ENCODE results near the gene CEP19. TPM values are rescaled to one million over a fixed set of nuclear protein-coding genes. Genes with fewer than 3 reads are reported as not detected.

CEP19 gene
- total RNA-seq, 4 donors from 2014 or later, result 0.62 to 4.1 (median 1.4) TPM

GRCh38 chr3:196691386-196691785 lies 20.7 kb downstream of the CEP19 start:
- H3K4me3 ChIP-seq, result no peak overlapping the region
- no peaks in the 10 kb centered on the region for H3K27me3 ChIP-seq
- no peak for ATAC-seq
- intact Hi-C loops (cut with DNase I; ENCODE audit: low total_unique reads) (no loop called here), in situ Hi-C loops (cut with MboI; ENCODE audit: low sequenced_read_pairs in 4 of 4) (no loop called here)
- H3K27ac ChIP-seq, result no peak overlapping the region
- no peaks in the 10 kb centered on the region for H3K4me1 ChIP-seq
- no peak for DNase-seq
- no peaks in the 10 kb centered on the region for H3K9me3 ChIP-seq
- no peaks in the 10 kb centered on the region for H3K36me3 ChIP-seq
- TF ChIP-seq POLR2A (IDR thresholded peaks at IDR 0.05) (no peak), CTCF (IDR thresholded peaks at IDR 0.05 in 4 of 5, conservative IDR thresholded peaks at IDR 0.05 in 1 of 5) (no peak)

GRCh38 chr3:196689941-196690660 lies 21.9 kb downstream of the CEP19 start:
- intact Hi-C loops (cut with DNase I; ENCODE audit: low total_unique reads) (loop anchor here (10.0 kb wide), 1 partner anchor 435 kb away; no protein-coding TSS in a partner anchor), in situ Hi-C loops (cut with MboI; ENCODE audit: low sequenced_read_pairs in 4 of 4) (loop anchor here (10.0 kb wide), 3 partner anchors 75 to 155 kb away; no protein-coding TSS in a partner anchor)
- TF ChIP-seq POLR2A (IDR thresholded peaks at IDR 0.05), result no peak
- TF ChIP-seq CTCF (IDR thresholded peaks at IDR 0.05 in 4 of 5, conservative IDR thresholded peaks at IDR 0.05 in 1 of 5), result no peak
- ATAC-seq (no peak), DNase-seq (no peak)
- H3K27me3 ChIP-seq, result no peaks in the 10 kb centered on the region
- H3K27ac ChIP-seq, result no peak overlapping the region
- no peaks in the 10 kb centered on the region for H3K9me3 ChIP-seq
- H3K4me3 ChIP-seq, result no peak overlapping the region
- H3K4me1 ChIP-seq, result peaks cover 0 to 1% of the 10 kb centered on the region in 2 donors
- no peaks in the 10 kb centered on the region for H3K36me3 ChIP-seq

GRCh38 chr3:196688349-196688748 lies 23.7 kb downstream of the CEP19 start:
- Histone ChIP-seq H3K9me3 (no peaks in the 10 kb centered on the region), H3K4me1 (peaks cover 0 to 6% of the 10 kb centered on the region in 2 donors), H3K27ac (no peak overlapping the region), H3K4me3 (no peak overlapping the region), H3K27me3 (no peaks in the 10 kb centered on the region), H3K36me3 (no peaks in the 10 kb centered on the region)
- peak; percentile 28 to 42 for DNase-seq
- TF ChIP-seq CTCF (IDR thresholded peaks at IDR 0.05 in 4 of 5, conservative IDR thresholded peaks at IDR 0.05 in 1 of 5) (no peak), POLR2A (IDR thresholded peaks at IDR 0.05) (no peak)
- intact Hi-C loops (cut with DNase I; ENCODE audit: low total_unique reads) (loop anchor here (10.0 kb wide), 1 partner anchor 434 kb away; no protein-coding TSS in a partner anchor), in situ Hi-C loops (cut with MboI; ENCODE audit: low sequenced_read_pairs in 4 of 4) (loop anchor here (10.0 kb wide), 3 partner anchors 74 to 154 kb away; no protein-coding TSS in a partner anchor)
- peak; percentile 41 to 49 for ATAC-seq

GRCh38 chr3:196686436-196686835 lies 25.6 kb downstream of the CEP19 start:
- DNase-seq (no peak), ATAC-seq (no peak)
- Histone ChIP-seq H3K27ac (no peak overlapping the region), H3K9me3 (no peaks in the 10 kb centered on the region), H3K36me3 (no peaks in the 10 kb centered on the region), H3K27me3 (no peaks in the 10 kb centered on the region), H3K4me3 (no peak overlapping the region), H3K4me1 (peaks cover 0 to 6% of the 10 kb centered on the region in 2 donors)
- in situ Hi-C loops (cut with MboI; ENCODE audit: low sequenced_read_pairs in 4 of 4) (loop anchor here (10.0 kb wide), 3 partner anchors 72 to 152 kb away; no protein-coding TSS in a partner anchor), intact Hi-C loops (cut with DNase I; ENCODE audit: low total_unique reads) (loop anchor here (10.0 kb wide), 1 partner anchor 432 kb away; no protein-coding TSS in a partner anchor)
- no peak for TF ChIP-seq POLR2A (IDR thresholded peaks at IDR 0.05)
- TF ChIP-seq CTCF (IDR thresholded peaks at IDR 0.05 in 4 of 5, conservative IDR thresholded peaks at IDR 0.05 in 1 of 5), result no peak

All from gastrocnemius medialis (tissue), 4 donors.